Measurements from ENCODE around the gene CDS2.

DNA sequence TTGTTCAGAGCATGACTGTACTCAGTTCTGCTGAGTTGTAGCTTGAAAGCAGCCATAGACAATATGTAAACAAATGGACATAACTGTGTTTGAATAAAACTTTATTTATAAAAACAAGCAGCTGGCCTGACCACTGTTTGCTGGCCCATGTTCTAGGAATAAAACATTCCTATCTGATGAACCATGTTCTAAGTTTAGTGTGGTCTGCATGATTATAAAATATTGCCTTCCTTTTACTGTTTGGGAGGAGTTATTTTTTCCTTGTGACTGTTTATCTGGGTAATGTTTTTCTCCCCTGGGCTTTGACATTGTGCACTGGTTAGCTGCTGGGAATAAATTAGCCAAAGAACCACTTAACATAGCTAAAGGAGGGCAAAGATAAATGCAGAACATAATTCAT is 55.1 kb downstream of the CDS2 start:
- no peak for TF ChIP-seq POLR2A (IDR thresholded peaks at IDR 0.05)
- TF ChIP-seq, protein P1, sequence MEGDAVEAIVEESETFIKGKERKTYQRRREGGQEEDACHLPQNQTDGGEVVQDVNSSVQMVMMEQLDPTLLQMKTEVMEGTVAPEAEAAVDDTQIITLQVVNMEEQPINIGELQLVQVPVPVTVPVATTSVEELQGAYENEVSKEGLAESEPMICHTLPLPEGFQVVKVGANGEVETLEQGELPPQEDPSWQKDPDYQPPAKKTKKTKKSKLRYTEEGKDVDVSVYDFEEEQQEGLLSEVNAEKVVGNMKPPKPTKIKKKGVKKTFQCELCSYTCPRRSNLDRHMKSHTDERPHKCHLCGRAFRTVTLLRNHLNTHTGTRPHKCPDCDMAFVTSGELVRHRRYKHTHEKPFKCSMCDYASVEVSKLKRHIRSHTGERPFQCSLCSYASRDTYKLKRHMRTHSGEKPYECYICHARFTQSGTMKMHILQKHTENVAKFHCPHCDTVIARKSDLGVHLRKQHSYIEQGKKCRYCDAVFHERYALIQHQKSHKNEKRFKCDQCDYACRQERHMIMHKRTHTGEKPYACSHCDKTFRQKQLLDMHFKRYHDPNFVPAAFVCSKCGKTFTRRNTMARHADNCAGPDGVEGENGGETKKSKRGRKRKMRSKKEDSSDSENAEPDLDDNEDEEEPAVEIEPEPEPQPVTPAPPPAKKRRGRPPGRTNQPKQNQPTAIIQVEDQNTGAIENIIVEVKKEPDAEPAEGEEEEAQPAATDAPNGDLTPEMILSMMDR (IDR thresholded peaks at IDR 0.05), result no peak
